HUES64 (cell line): ENCODE results near the gene MILR1.
"Not testable (repeated sequence)": the region's sequence is repeated elsewhere in the genome, so short reads cannot be mapped to it uniquely, and the experiment has no call there.

Experiments
- H3K27ac ChIP-seq: 2 replicates; pipeline ENCODE4 v1.7.0; 2013; ENCODE audit warnings: low read depth, low read length, inconsistent platforms
- H3K27me3 ChIP-seq: 2 replicates; pipeline ENCODE4 v1.6.1; 2013; ENCODE audit warnings: mild to moderate bottlenecking, low read length; ENCODE audit not compliant: insufficient read depth
- H3K36me3 ChIP-seq: 2 replicates; pipeline ENCODE4 v1.6.1; 2013; ENCODE audit warnings: mild to moderate bottlenecking, low read length; ENCODE audit not compliant: insufficient read depth
- H3K4me1 ChIP-seq: 2 replicates; pipeline ENCODE4 v1.6.1; 2013; ENCODE audit warnings: mild to moderate bottlenecking, low read length, moderate library complexity; ENCODE audit not compliant: insufficient read depth
- H3K4me3 ChIP-seq: 2 replicates; pipeline ENCODE4 v1.5.1; 2013; ENCODE audit warnings: mild to moderate bottlenecking, low read length, moderate library complexity
- H3K9ac ChIP-seq: 2 replicates; pipeline ENCODE4 v1.6.1; 2013; ENCODE audit warnings: mild to moderate bottlenecking, low read depth, low read length
- H3K9me3 ChIP-seq: 2 replicates; pipeline ENCODE4 v1.6.1; 2013; ENCODE audit warnings: low read depth, low read length; ENCODE audit not compliant: insufficient read depth
- WGBS: fragments of 150-250, 120-280 bp; methylation state at CpG from one replicate; pipeline ENCODE4 v1.1.7; 2013; ENCODE audit warnings: missing lambda C conversion rate; 5-methylcytosine and 5-hydroxymethylcytosine counted together

Gene MILR1

GRCh38 chr17:64480951-64481350, 32.0 kb downstream of the MILR1 start:
- no peak overlapping the region for H3K4me3 ChIP-seq
- WGBS, result 83% methylated on average over 1 of the region's 1 CpG
- no peak overlapping the region for H3K9ac ChIP-seq
- H3K4me1 ChIP-seq, result no peaks in the 10 kb centered on the region
- no peak overlapping the region for H3K27ac ChIP-seq
- H3K36me3 ChIP-seq, result peaks cover 84% of the 10 kb centered on the region
- H3K27me3 ChIP-seq, result no peaks in the 10 kb centered on the region
- H3K9me3 ChIP-seq, result no peaks in the 10 kb centered on the region

DNA sequence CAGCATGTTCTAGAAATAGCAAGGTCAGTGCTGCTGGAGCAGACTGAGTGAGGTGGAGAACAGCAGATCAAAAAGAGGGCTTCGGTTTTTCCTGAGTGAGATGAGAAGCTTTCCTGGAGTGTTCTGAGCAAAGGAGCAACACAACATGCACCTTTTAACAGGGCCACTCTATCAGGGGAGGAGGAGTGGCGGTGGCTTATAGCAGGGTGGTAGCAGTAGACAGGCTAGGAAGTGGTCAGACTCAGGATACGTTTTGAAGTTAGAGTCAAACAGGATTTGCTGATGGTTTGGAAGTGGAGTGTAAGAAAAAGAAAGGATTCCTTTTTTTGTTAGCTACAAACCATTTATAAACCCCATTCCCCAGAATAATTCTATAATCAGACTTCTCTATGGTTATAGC, 35.5 kb downstream of the MILR1 start:
- Histone ChIP-seq H3K9me3 (no peaks in the 10 kb centered on the region), H3K27me3 (no peaks in the 10 kb centered on the region), H3K4me3 (no peak overlapping the region), H3K27ac (no peak overlapping the region), H3K9ac (no peak overlapping the region), H3K4me1 (no peaks in the 10 kb centered on the region), H3K36me3 (peaks cover 95% of the 10 kb centered on the region)
- WGBS, result 91% methylated on average over 3 of the region's 3 CpGs

- Histone ChIP-seq H3K9ac (no peak overlapping the region), H3K4me3 (no peak overlapping the region), H3K27me3 (no peaks in the 10 kb centered on the region), H3K36me3 (peaks cover 99% of the 10 kb centered on the region), H3K9me3 (peaks cover 3% of the 10 kb centered on the region; the same call in 1 of the 2 replicates), H3K27ac (no peak overlapping the region), H3K4me1 (no peaks in the 10 kb centered on the region)
- WGBS, result 96% methylated on average over 2 of the region's 2 CpGs
These were observed 39.4 kb downstream of the MILR1 start for GRCh38 chr17:64488301-64488700.

DNA sequence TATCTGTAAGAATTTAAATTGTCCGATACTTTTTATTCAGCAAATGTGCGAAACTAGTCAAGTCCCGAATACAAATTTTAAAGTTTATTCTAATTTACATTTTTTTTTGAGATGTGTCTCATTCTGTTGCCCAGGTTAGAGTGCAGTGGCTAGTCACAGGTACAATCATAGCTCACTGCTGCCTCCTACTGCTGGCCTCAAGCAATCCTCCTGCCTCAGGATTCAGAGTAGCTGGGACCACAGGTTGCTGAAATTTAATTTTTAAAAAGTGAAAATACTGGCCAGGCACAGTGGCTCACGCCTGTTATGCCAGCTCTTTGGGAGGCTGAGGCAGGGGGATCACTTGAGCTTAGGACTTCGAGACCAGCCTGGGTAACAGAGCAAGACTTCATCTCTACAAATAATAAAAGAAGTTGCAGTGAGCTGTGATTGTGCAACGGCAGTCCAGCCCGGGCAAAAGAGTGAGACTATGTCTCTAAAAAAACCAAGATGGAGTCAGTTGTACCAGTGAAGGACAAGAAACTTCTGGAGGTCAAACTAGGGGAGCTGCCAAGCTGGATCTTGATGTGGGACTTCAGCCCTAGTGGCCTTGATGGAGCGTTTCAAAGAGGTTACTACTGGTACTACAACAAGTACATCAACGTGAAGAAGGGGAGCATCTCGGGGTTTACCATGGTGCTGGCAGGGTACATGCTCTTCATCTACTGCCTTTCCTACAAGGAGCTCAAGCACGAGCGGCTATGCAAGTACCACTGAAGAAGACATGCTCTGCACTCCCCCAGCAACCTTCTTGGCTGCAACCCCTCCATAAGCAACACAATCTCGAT, 42.3 kb downstream of the MILR1 start:
- no peak overlapping the region for H3K27ac ChIP-seq

GRCh38 chr17:64491994-64492393, 43.1 kb downstream of the MILR1 start:
- no peak overlapping the region for H3K9ac ChIP-seq
- H3K27ac ChIP-seq, result no peak overlapping the region
- no CpG with 5 or more reads among the region's 3 CpGs for WGBS
- H3K4me1 ChIP-seq, result no peaks in the 10 kb centered on the region; the same call in 1 of the 2 replicates
- H3K36me3 ChIP-seq, result peaks cover 73% of the 10 kb centered on the region
- H3K27me3 ChIP-seq, result no peaks in the 10 kb centered on the region
- peaks cover 3% of the 10 kb centered on the region; the same call in 1 of the 2 replicates for H3K9me3 ChIP-seq
- H3K4me3 ChIP-seq, result no peak overlapping the region

More for the DNA sequence above, 42.3 kb downstream of the MILR1 start:
- no peaks in the 10 kb centered on the region for H3K27me3 ChIP-seq
- H3K9ac ChIP-seq, result no peak overlapping the region
- WGBS, result 95% methylated on average over 12 of the region's 13 CpGs
- H3K36me3 ChIP-seq, result peaks cover 80% of the 10 kb centered on the region
- no peak overlapping the region for H3K4me3 ChIP-seq
- peaks cover 3% of the 10 kb centered on the region; the same call in 1 of the 2 replicates for H3K9me3 ChIP-seq
- no peaks in the 10 kb centered on the region; the same call in 1 of the 2 replicates for H3K4me1 ChIP-seq

- Histone ChIP-seq H3K9ac (no peak overlapping the region), H3K9me3 (peaks cover 3% of the 10 kb centered on the region; the same call in 1 of the 2 replicates), H3K4me1 (peaks cover under 1% of the 10 kb centered on the region; the same call in 1 of the 2 replicates), H3K27ac (no peak overlapping the region), H3K36me3 (peaks cover 68% of the 10 kb centered on the region), H3K4me3 (no peak overlapping the region), H3K27me3 (no peaks in the 10 kb centered on the region)
- WGBS, result 90% methylated on average over 5 of the region's 6 CpGs
These were observed 43.7 kb downstream of the MILR1 start for GRCh38 chr17:64492481-64493109.

GRCh38 chr17:64494121-64494520, 45.2 kb downstream of the MILR1 start:
- Histone ChIP-seq H3K4me3 (no peak overlapping the region), H3K36me3 (peaks cover 68% of the 10 kb centered on the region)

GRCh38 chr17:64495300-64495699, 46.4 kb downstream of the MILR1 start:
- not testable (repeated sequence) for H3K9me3 ChIP-seq, H3K9ac ChIP-seq, H3K27ac ChIP-seq, H3K27me3 ChIP-seq
- H3K36me3 ChIP-seq, result peaks cover 68% of the 10 kb centered on the region
- peaks cover 16% of the 10 kb centered on the region; the same call in 1 of the 2 replicates for H3K4me1 ChIP-seq
- WGBS, result 98% methylated on average over 5 of the region's 5 CpGs
- H3K4me3 ChIP-seq, result peak overlapping the region; percentile 86

More at GRCh38 chr17:64494121-64494520, 45.2 kb downstream of the MILR1 start:
- H3K9me3 ChIP-seq, result peaks cover 3% of the 10 kb centered on the region; the same call in 1 of the 2 replicates
- no peaks in the 10 kb centered on the region for H3K27me3 ChIP-seq
- no peak overlapping the region for H3K27ac ChIP-seq
- no CpG with 5 or more reads among the region's 2 CpGs for WGBS
- peaks cover 7% of the 10 kb centered on the region; the same call in 1 of the 2 replicates for H3K4me1 ChIP-seq
- H3K9ac ChIP-seq, result no peak overlapping the region

GRCh38 chr17:64496348-64496785, 47.5 kb downstream of the MILR1 start:
- peaks cover 3% of the 10 kb centered on the region; the same call in 1 of the 2 replicates for H3K9me3 ChIP-seq
- peak overlapping the region; percentile 86 for H3K9ac ChIP-seq
- H3K4me3 ChIP-seq, result peak overlapping the region; percentile 86
- peak overlapping the region; percentile 32; the same call in 1 of the 2 replicates for H3K27ac ChIP-seq
- H3K27me3 ChIP-seq, result no peaks in the 10 kb centered on the region
- peaks cover 16% of the 10 kb centered on the region; the same call in 1 of the 2 replicates for H3K4me1 ChIP-seq
- 3% methylated on average over 20 of the region's 20 CpGs for WGBS
- H3K36me3 ChIP-seq, result peaks cover 68% of the 10 kb centered on the region

DNA sequence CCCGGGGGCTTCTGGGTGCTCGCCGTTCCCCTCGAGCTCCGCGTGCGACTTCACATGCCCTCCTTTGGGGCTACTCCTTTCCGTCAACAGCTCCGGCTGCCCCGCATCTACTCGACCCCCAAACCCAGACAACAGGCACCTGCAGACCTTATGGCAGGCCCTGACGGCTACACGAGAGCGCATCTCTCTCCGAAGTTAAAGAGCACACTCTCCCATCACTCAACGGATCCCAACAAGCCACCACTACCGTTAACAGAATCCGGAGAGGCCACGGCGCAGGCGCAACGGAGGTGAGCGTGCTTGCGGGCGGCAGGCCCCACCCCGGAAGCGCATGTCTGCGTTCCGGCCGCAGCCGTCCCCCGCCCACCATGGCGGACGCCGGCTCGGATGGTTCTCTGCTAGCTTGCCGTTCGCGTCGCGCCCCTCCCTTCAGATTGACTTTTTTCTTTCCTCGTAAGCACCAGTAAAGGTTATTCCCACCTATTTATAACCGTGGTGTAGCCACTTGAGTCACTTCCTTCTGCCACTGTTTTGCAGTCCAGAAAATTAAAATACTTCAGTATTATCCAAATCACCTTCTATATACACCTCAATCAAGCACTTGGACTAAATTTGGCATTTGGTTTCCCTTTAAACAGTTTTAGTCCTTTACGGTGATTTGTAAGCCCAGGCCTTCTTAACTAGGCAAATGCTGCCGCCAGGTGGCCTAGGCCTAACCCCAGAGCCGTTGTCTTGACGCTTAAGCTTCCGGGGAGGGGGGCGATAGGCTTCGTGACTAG, 48.1 kb downstream of the MILR1 start, which contains the start of gene POLG2:
Gene POLG2 (minus strand): TSS at position 269 of the 779 bp plus-strand sequence. CDS start 86 bp downstream, at position 183.
- Histone ChIP-seq H3K36me3 (peaks cover 68% of the 10 kb centered on the region), H3K27ac (peak within 1 kb of the TSS; percentile 95), H3K9ac (peak within 1 kb of the TSS; percentile 86), H3K4me1 (peaks cover 16% of the 10 kb centered on the region; the same call in 1 of the 2 replicates), H3K9me3 (peaks cover 2% of the 10 kb centered on the region; the same call in 1 of the 2 replicates), H3K27me3 (no peaks in the 10 kb centered on the region), H3K4me3 (peak within 1 kb of the TSS; percentile 86)
- WGBS, result under 1% methylated on average over 50 of the region's 50 CpGs
